Breast epithelium (tissue), 3 donors: ENCODE measurements around the gene MT1F.

Source experiments
- CTCF ChIP-seq, 3 donors: fragments of 450-650 bp; IDR thresholded peaks; one replicate each; pipeline ENCODE4 v1.5.1; 2016 to 2017; ENCODE audit warnings: antibody characterized with exemption in 3 of 3, mild to moderate bottlenecking in 3 of 3, moderate library complexity in 3 of 3
- POLR2A ChIP-seq: fragments of 450-650 bp; IDR thresholded peaks from one replicate; pipeline ENCODE4 v1.6.1; 2016; ENCODE audit warnings: antibody characterized with exemption, mild to moderate bottlenecking, moderate library complexity

DNA sequence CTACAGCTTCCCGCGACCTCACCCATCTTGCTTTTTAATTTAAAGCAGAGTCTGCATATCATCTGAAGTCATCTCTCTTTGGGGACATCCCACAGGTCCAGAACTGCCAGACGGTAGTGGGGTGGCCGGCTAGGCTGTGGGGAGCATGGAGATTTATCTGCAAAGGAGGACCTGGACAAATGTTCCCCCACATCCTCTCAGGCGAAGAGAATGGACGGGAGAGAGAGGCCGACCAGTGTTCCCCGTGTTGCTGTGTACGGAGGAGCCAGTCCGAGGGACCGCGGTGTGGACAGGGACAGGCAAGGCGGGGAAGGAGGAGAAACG lies 26.0 kb upstream of the MT1F start:
- no peak for TF ChIP-seq CTCF (IDR thresholded peaks at IDR 0.05)
- no peak for TF ChIP-seq POLR2A
